ENCODE measurements around the gene COPZ1.

- TF ChIP-seq CTCF (IDR thresholded peaks at IDR 0.05) (no peak), POLR2A (IDR thresholded peaks at IDR 0.05) (no peak)
These were observed 4.8 kb downstream of the COPZ1 start for GRCh38 chr12:54329759-54330158.

All from thyroid gland (tissue), 4 donors.